Cortex of kidney (tissue), 1 donor: ENCODE results near the gene EPHA1.

Source experiments
- DNase-seq: peaks from one replicate; lab custom pipeline; 2025; lab: John Stamatoyannopoulos, UW

The EPHA1 gene

GRCh38 chr7:143372070-143372469, 36.6 kb downstream of the EPHA1 start:
- DNase-seq: no peak

- DNase-seq: no peak
These were observed 38.7 kb downstream of the EPHA1 start for GRCh38 chr7:143369678-143370651.

GRCh38 chr7:143368387-143368786, 40.3 kb downstream of the EPHA1 start:
- no peak for DNase-seq

- DNase-seq: no peak
These were observed 40.7 kb downstream of the EPHA1 start for GRCh38 chr7:143367972-143368371.

- no peak for DNase-seq
These were observed 45.4 kb downstream of the EPHA1 start for GRCh38 chr7:143363016-143363937.

- DNase-seq: no peak
These were observed 46.3 kb downstream of the EPHA1 start, which contains the start of gene FAM131B for GRCh38 chr7:143362131-143363015. FAM131B (minus strand) TSS chr7:143362713; CDS start chr7:143362603, 110 bp downstream.

GRCh38 chr7:143361552-143362130, 47.0 kb downstream of the EPHA1 start:
- no peak for DNase-seq

GRCh38 chr7:143360788-143361551, 47.7 kb downstream of the EPHA1 start:
- no peak for DNase-seq

GRCh38 chr7:143359771-143360353, 48.8 kb downstream of the EPHA1 start:
- DNase-seq: no peak

GRCh38 chr7:143358626-143359025, 50.0 kb downstream of the EPHA1 start:
- no peak for DNase-seq

GRCh38 chr7:143356414-143357050, 52.1 kb downstream of the EPHA1 start:
- no peak for DNase-seq

- no peak for DNase-seq
These were observed 52.9 kb downstream of the EPHA1 start for GRCh38 chr7:143355450-143356385.

- DNase-seq: no peak
These were observed 53.7 kb downstream of the EPHA1 start for GRCh38 chr7:143354965-143355364.

GRCh38 chr7:143354376-143354775, 54.3 kb downstream of the EPHA1 start:
- no peak for DNase-seq

GRCh38 chr7:143352531-143353002, 56.1 kb downstream of the EPHA1 start:
- no peak for DNase-seq

- DNase-seq: no peak
These were observed 57.1 kb downstream of the EPHA1 start for GRCh38 chr7:143351574-143351973.

GRCh38 chr7:143351060-143351459, 57.6 kb downstream of the EPHA1 start:
- no peak for DNase-seq

- no peak for DNase-seq
These were observed 60.7 kb downstream of the EPHA1 start for GRCh38 chr7:143347950-143348349.
